Fibroblast of the aortic adventitia (primary cell): Measurements from ENCODE around the gene AGBL4. TPM values are rescaled to one million over a fixed set of nuclear protein-coding genes. Genes with fewer than 3 reads are reported as not detected.

Experiments
- DNase-seq: peaks from one replicate; pipeline ENCODE4 v3.0.0-alpha.2; 2010; ENCODE audit warnings: low read depth
- H3K4me3 ChIP-seq: 2 replicates; pipeline ENCODE4 v1.5.1; 2011; ENCODE audit warnings: low read depth, mild to moderate bottlenecking, control low read depth, low read length, moderate library complexity
- CTCF ChIP-seq: IDR thresholded peaks from 2 replicates; pipeline ENCODE4 v1.5.1; 2011; ENCODE audit warnings: mild to moderate bottlenecking, low read length, control low read depth, inconsistent platforms; ENCODE audit not compliant: insufficient read depth
- total RNA-seq: library from RNA; depleted of rRNA; stranded (reverse); fragments of >200 nt; gene quantifications from 2 replicates; pipeline ENCODE4 v1.2.3, GENCODE V29; 2012; ENCODE audit warnings: low replicate concordance

The AGBL4 gene
- total RNA-seq, 1 donor = not detected

- DNase-seq = peak; percentile 34
- H3K4me3 ChIP-seq = no peak overlapping the region
- no peak for TF ChIP-seq CTCF
These were observed 1165.4 kb downstream of the AGBL4 start for GRCh38 chr1:48858200-48858920.

GRCh38 chr1:48853006-48853405, 1170.7 kb downstream of the AGBL4 start:
- no peak overlapping the region for H3K4me3 ChIP-seq
- DNase-seq = peak; percentile 80
- TF ChIP-seq CTCF = no peak

GRCh38 chr1:48851638-48852037, 1172.1 kb downstream of the AGBL4 start:
- DNase-seq = peak; percentile 33

GRCh38 chr1:48848035-48848434, 1175.7 kb downstream of the AGBL4 start:
- H3K4me3 ChIP-seq = no peak overlapping the region
- no peak for DNase-seq
- TF ChIP-seq CTCF = no peak

More at GRCh38 chr1:48851638-48852037, 1172.1 kb downstream of the AGBL4 start:
- no peak for TF ChIP-seq CTCF
- no peak overlapping the region for H3K4me3 ChIP-seq

- no peak overlapping the region for H3K4me3 ChIP-seq
- TF ChIP-seq CTCF = no peak
- DNase-seq = no peak
These were observed 1177.3 kb downstream of the AGBL4 start for GRCh38 chr1:48846441-48846840.

- no peak overlapping the region for H3K4me3 ChIP-seq
- TF ChIP-seq CTCF = no peak
- DNase-seq = no peak
These were observed 1179.6 kb downstream of the AGBL4 start for GRCh38 chr1:48844187-48844586.

- H3K4me3 ChIP-seq = no peak overlapping the region
- no peak for TF ChIP-seq CTCF
- no peak for DNase-seq
These were observed 1181.8 kb downstream of the AGBL4 start for GRCh38 chr1:48841966-48842365.
